MM.1S (cell line): Measurements from ENCODE around the gene CCDC152.

Experiments
- DNase-seq: peaks from one replicate; pipeline ENCODE4 v3.0.0-alpha.2; 2015
- H2AFZ ChIP-seq: fragments of 300-600 bp; sonication (generic); 2 replicates; pipeline ENCODE4 v1.6.0; 2016; ENCODE audit warnings: antibody characterized with exemption, low read length
- H3F3A ChIP-seq: fragments of 300-600 bp; sonication (generic); 2 replicates; pipeline ENCODE4 v1.6.1; 2016; ENCODE audit warnings: mild to moderate bottlenecking, antibody characterized with exemption, low read length, moderate library complexity, mixed read lengths; ENCODE audit not compliant: insufficient read depth
- H3K27ac ChIP-seq: fragments of 300-600 bp; sonication (generic); 2 replicates; pipeline ENCODE4 v1.5.1; 2016; ENCODE audit warnings: mild to moderate bottlenecking, low read length
- H3K27me3 ChIP-seq: fragments of 300-600 bp; sonication (generic); replicated peaks from 2 replicates; pipeline ENCODE4 v1.6.0; 2016; ENCODE audit warnings: low read length; ENCODE audit not compliant: insufficient read depth
- H3K36me3 ChIP-seq: fragments of 300-600 bp; sonication (generic); replicated peaks from 2 replicates; pipeline ENCODE4 v1.6.1; 2016; ENCODE audit warnings: mild to moderate bottlenecking, low read length, mixed read lengths; ENCODE audit not compliant: insufficient read depth
- H3K4me1 ChIP-seq: fragments of 300-600 bp; sonication (generic); 2 replicates; pipeline ENCODE4 v1.6.1; 2016; ENCODE audit warnings: low read length, mixed read lengths
- H3K4me2 ChIP-seq: fragments of 300-600 bp; sonication (generic); 2 replicates; pipeline ENCODE4 v1.6.0; 2016; ENCODE audit warnings: low read depth, low read length
- H3K4me3 ChIP-seq: fragments of 300-600 bp; sonication (generic); 2 replicates; pipeline ENCODE4 v1.5.1; 2016; ENCODE audit warnings: low read length, mixed read lengths
- H3K79me2 ChIP-seq: fragments of 300-600 bp; sonication (generic); 2 replicates; pipeline ENCODE4 v1.6.1; 2016; ENCODE audit warnings: mixed run types, low read length, mixed read lengths
- H3K9ac ChIP-seq: fragments of 300-600 bp; sonication (generic); 2 replicates; pipeline ENCODE4 v1.6.1; 2016; ENCODE audit warnings: low read length, mixed read lengths
- H3K9me2 ChIP-seq: fragments of 300-600 bp; sonication (generic); replicated peaks from 2 replicates; pipeline ENCODE4 v1.6.1; 2016; ENCODE audit warnings: mild to moderate bottlenecking, low read length, mixed read lengths; ENCODE audit not compliant: insufficient read depth
- H3K9me3 ChIP-seq: fragments of 300-600 bp; sonication (generic); replicated peaks from 2 replicates; pipeline ENCODE4 v1.6.1; 2016; ENCODE audit warnings: mild to moderate bottlenecking, low read length, mixed read lengths; ENCODE audit not compliant: insufficient read depth
- H4K20me1 ChIP-seq: fragments of 300-600 bp; sonication (generic); 2 replicates; pipeline ENCODE4 v1.6.1; 2016; ENCODE audit warnings: mild to moderate bottlenecking, low read length, moderate library complexity, mixed read lengths; ENCODE audit not compliant: insufficient read depth
- CTCF ChIP-seq: fragments of 300-600 bp; sonication (generic); IDR thresholded peaks from 2 replicates; pipeline ENCODE4 v1.5.1; 2016; ENCODE audit warnings: antibody characterized with exemption, low read length, mixed read lengths
- EZH2 ChIP-seq: fragments of 300-600 bp; sonication (generic); optimal IDR thresholded peaks from 2 replicates; pipeline ENCODE3; 2017; ENCODE audit warnings: low read depth, mild to moderate bottlenecking, antibody characterized with exemption, low read length, mixed read lengths
- EZH2phosphoT487 ChIP-seq: fragments of 300-600 bp; sonication (generic); IDR thresholded peaks from 2 replicates; pipeline ENCODE4 v1.6.1; 2018; ENCODE audit warnings: antibody characterized with exemption, low read length

CCDC152 gene

GRCh38 chr5:42836070-42836769 lies 79.6 kb downstream of the CCDC152 start:
- H3K4me1 ChIP-seq: no peaks in the 10 kb centered on the region
- DNase-seq: no peak
- H3K9ac ChIP-seq: no peak overlapping the region
- no peaks in the 10 kb centered on the region for H3K79me2 ChIP-seq
- H3K4me3 ChIP-seq: no peak overlapping the region
- H3K36me3 ChIP-seq: no peaks in the 10 kb centered on the region
- no peak overlapping the region for H3K27ac ChIP-seq
- no peaks in the 10 kb centered on the region for H3K27me3 ChIP-seq
- no peaks in the 10 kb centered on the region for H4K20me1 ChIP-seq
- H2AFZ ChIP-seq: no peak overlapping the region
- H3K4me2 ChIP-seq: no peak overlapping the region
- no peaks in the 10 kb centered on the region for H3K9me2 ChIP-seq
- H3K9me3 ChIP-seq: no peaks in the 10 kb centered on the region
- TF ChIP-seq EZH2phosphoT487 (no peak), CTCF (no peak), EZH2 (no peak)
- no peaks in the 10 kb centered on the region for H3F3A ChIP-seq

- H3K9ac ChIP-seq: no peak overlapping the region
Measured at GRCh38 chr5:42837601-42838000, 81.0 kb downstream of the CCDC152 start.

GRCh38 chr5:42839196-42839595 lies 82.6 kb downstream of the CCDC152 start:
- Histone ChIP-seq H2AFZ (no peak overlapping the region), H3F3A (no peaks in the 10 kb centered on the region), H3K36me3 (no peaks in the 10 kb centered on the region), H3K79me2 (no peaks in the 10 kb centered on the region), H3K27me3 (no peaks in the 10 kb centered on the region), H3K9me2 (no peaks in the 10 kb centered on the region), H3K9me3 (no peaks in the 10 kb centered on the region), H3K27ac (no peak overlapping the region), H3K4me3 (no peak overlapping the region), H3K9ac (no peak overlapping the region), H3K4me1 (no peaks in the 10 kb centered on the region), H4K20me1 (no peaks in the 10 kb centered on the region), H3K4me2 (no peak overlapping the region)
- no peak for TF ChIP-seq EZH2
- no peak for TF ChIP-seq EZH2phosphoT487
- no peak for TF ChIP-seq CTCF
- DNase-seq: no peak

More at GRCh38 chr5:42837601-42838000, 81.0 kb downstream of the CCDC152 start:
- no peaks in the 10 kb centered on the region for H3K9me3 ChIP-seq
- TF ChIP-seq EZH2 (no peak), EZH2phosphoT487 (no peak), CTCF (no peak)
- H3K27me3 ChIP-seq: no peaks in the 10 kb centered on the region
- no peaks in the 10 kb centered on the region for H3K79me2 ChIP-seq
- no peak overlapping the region for H3K4me3 ChIP-seq
- no peak overlapping the region for H3K4me2 ChIP-seq
- H2AFZ ChIP-seq: no peak overlapping the region
- H3F3A ChIP-seq: no peaks in the 10 kb centered on the region
- H4K20me1 ChIP-seq: no peaks in the 10 kb centered on the region
- no peaks in the 10 kb centered on the region for H3K9me2 ChIP-seq
- DNase-seq: no peak
- H3K4me1 ChIP-seq: no peaks in the 10 kb centered on the region
- H3K27ac ChIP-seq: no peak overlapping the region
- H3K36me3 ChIP-seq: no peaks in the 10 kb centered on the region
